GM23338 (cell line): ENCODE measurements around the gene OMA1. TPM values are rescaled to one million over a fixed set of nuclear protein-coding genes. Genes with fewer than 3 reads are reported as not detected.
A peak's percentile ranks its signal among the peaks of the same experiment; 100 is the strongest.

ENCODE experiments used
- ATAC-seq: fragments of 200-7000 bp; cut with Tn5 transposase; 3 replicates; pipeline ENCODE4 v1.9.1; 2020
- DNase-seq: peaks from one replicate; pipeline ENCODE4 v3.0.0-alpha.2; 2015; ENCODE audit warnings: low spot score
- H2AFZ ChIP-seq: fragments of 200-600 bp; sonication (generic); 2 replicates; pipeline ENCODE4 v1.8.0; 2016; ENCODE audit warnings: antibody characterized with exemption, mild to moderate bottlenecking, moderate library complexity
- H3F3A ChIP-seq: fragments of 200-600 bp; sonication (generic); replicated peaks from 2 replicates; pipeline ENCODE4 v1.8.0; 2017; ENCODE audit warnings: antibody characterized with exemption, mixed run types, low read depth
- H3K27ac ChIP-seq: fragments of 200-600 bp; sonication (generic); 2 replicates; pipeline ENCODE4 v1.6.1; 2016; ENCODE audit warnings: low read depth
- H3K27me3 ChIP-seq: fragments of 200-600 bp; sonication (generic); 2 replicates; pipeline ENCODE4 v1.8.0; 2016; ENCODE audit warnings: mild to moderate bottlenecking, mixed run types, moderate library complexity; ENCODE audit not compliant: insufficient read depth
- H3K36me3 ChIP-seq: fragments of 200-600 bp; sonication (generic); 2 replicates; pipeline ENCODE4 v1.8.0; 2016; ENCODE audit warnings: mild to moderate bottlenecking; ENCODE audit not compliant: insufficient read depth
- H3K4me1 ChIP-seq: fragments of 200-600 bp; sonication (generic); 2 replicates; pipeline ENCODE4 v1.8.0; 2016; ENCODE audit warnings: mild to moderate bottlenecking, moderate library complexity; ENCODE audit not compliant: insufficient read depth
- H3K4me2 ChIP-seq: fragments of 200-600 bp; sonication (generic); 2 replicates; pipeline ENCODE4 v1.7.1; 2017; ENCODE audit warnings: mixed run types
- H3K4me3 ChIP-seq: fragments of 200-600 bp; sonication (generic); 2 replicates; pipeline ENCODE4 v1.6.1; 2016; ENCODE audit warnings: mixed run types
- H3K79me2 ChIP-seq: fragments of 200-600 bp; sonication (generic); replicated peaks from 2 replicates; pipeline ENCODE4 v1.8.0; 2017; ENCODE audit warnings: mild to moderate bottlenecking; ENCODE audit not compliant: insufficient read depth
- H3K9me2 ChIP-seq: fragments of 200-600 bp; sonication (generic); 2 replicates; pipeline ENCODE4 v1.8.0; 2017; ENCODE audit not compliant: insufficient read depth
- H4K20me1 ChIP-seq: fragments of 200-600 bp; sonication (generic); replicated peaks from 2 replicates; pipeline ENCODE4 v1.8.0; 2017; ENCODE audit warnings: mild to moderate bottlenecking; ENCODE audit not compliant: insufficient read depth
- H3K27ac Mint-ChIP-seq: 2 replicates; pipeline ENCODE4 v1.8.0; 2020; ENCODE audit warnings: inconsistent platforms, mild to moderate bottlenecking, moderate library complexity, mixed read lengths
- H3K27me3 Mint-ChIP-seq: 3 replicates; pipeline ENCODE4 v1.8.0; 2022; ENCODE audit warnings: low read depth, mild to moderate bottlenecking, moderate library complexity, mixed read lengths, inconsistent platforms; ENCODE audit not compliant: insufficient read depth, poor library complexity
- H3K36me3 Mint-ChIP-seq: 3 replicates; pipeline ENCODE4 v1.8.0; 2021; ENCODE audit warnings: low read depth, mild to moderate bottlenecking, inconsistent platforms, moderate library complexity, mixed read lengths
- H3K4me1 Mint-ChIP-seq: 3 replicates; pipeline ENCODE4 v1.8.0; 2020; ENCODE audit warnings: mild to moderate bottlenecking, inconsistent platforms, mixed read lengths
- H3K4me3 Mint-ChIP-seq: 3 replicates; pipeline ENCODE4 v1.8.0; 2021; ENCODE audit warnings: moderate library complexity, mild to moderate bottlenecking, inconsistent platforms, mixed read lengths
- H3K9me3 Mint-ChIP-seq: 3 replicates; pipeline ENCODE4 v1.8.0; 2020; ENCODE audit warnings: moderate library complexity, mild to moderate bottlenecking, inconsistent platforms, mixed read lengths
- CREB1 ChIP-seq: fragments of 250-450 bp; sonication (Bioruptor Pico); IDR thresholded peaks from 2 replicates; pipeline ENCODE4 v1.5.0; 2020; ENCODE audit warnings: low read depth, mild to moderate bottlenecking, moderate library complexity
- EZH2phosphoT487 ChIP-seq: fragments of 200-600 bp; sonication (generic); IDR thresholded peaks from one replicate; pipeline ENCODE4 v1.8.1; 2018; ENCODE audit warnings: antibody characterized with exemption; ENCODE audit not compliant: unreplicated experiment
- NANOG ChIP-seq: IDR thresholded peaks from 2 replicates; pipeline ENCODE4 v1.6.1; 2016; ENCODE audit warnings: antibody characterized with exemption, borderline replicate concordance
- polyA plus RNA-seq: library from polyadenylated mRNA; unstranded; fragments of >200 nt; fragmentation: Nextera tagmentation; extraction: Ambion mirVana; gene quantifications from 2 replicates; pipeline ENCODE4 v1.2.1, GENCODE V29; 2016
- total RNA-seq: library from RNA; depleted of rRNA; stranded (reverse); fragments of >200 nt; shearing (Covaris generic); gene quantifications from 2 replicates; pipeline ENCODE4 v1.2.3, GENCODE V29; 2014
- TF ChIP-seq, protein P1 (sequence below): fragments of 250-450 bp; sonication (Bioruptor Pico); IDR thresholded peaks from 2 replicates; pipeline ENCODE4 v1.5.0; 2020; ENCODE audit warnings: mild to moderate bottlenecking, moderate library complexity

OMA1 gene
- total and polyA plus RNA-seq, 2 experiments from 2014 or later: 21.3 to 33.1 TPM

- TF ChIP-seq, protein P1, sequence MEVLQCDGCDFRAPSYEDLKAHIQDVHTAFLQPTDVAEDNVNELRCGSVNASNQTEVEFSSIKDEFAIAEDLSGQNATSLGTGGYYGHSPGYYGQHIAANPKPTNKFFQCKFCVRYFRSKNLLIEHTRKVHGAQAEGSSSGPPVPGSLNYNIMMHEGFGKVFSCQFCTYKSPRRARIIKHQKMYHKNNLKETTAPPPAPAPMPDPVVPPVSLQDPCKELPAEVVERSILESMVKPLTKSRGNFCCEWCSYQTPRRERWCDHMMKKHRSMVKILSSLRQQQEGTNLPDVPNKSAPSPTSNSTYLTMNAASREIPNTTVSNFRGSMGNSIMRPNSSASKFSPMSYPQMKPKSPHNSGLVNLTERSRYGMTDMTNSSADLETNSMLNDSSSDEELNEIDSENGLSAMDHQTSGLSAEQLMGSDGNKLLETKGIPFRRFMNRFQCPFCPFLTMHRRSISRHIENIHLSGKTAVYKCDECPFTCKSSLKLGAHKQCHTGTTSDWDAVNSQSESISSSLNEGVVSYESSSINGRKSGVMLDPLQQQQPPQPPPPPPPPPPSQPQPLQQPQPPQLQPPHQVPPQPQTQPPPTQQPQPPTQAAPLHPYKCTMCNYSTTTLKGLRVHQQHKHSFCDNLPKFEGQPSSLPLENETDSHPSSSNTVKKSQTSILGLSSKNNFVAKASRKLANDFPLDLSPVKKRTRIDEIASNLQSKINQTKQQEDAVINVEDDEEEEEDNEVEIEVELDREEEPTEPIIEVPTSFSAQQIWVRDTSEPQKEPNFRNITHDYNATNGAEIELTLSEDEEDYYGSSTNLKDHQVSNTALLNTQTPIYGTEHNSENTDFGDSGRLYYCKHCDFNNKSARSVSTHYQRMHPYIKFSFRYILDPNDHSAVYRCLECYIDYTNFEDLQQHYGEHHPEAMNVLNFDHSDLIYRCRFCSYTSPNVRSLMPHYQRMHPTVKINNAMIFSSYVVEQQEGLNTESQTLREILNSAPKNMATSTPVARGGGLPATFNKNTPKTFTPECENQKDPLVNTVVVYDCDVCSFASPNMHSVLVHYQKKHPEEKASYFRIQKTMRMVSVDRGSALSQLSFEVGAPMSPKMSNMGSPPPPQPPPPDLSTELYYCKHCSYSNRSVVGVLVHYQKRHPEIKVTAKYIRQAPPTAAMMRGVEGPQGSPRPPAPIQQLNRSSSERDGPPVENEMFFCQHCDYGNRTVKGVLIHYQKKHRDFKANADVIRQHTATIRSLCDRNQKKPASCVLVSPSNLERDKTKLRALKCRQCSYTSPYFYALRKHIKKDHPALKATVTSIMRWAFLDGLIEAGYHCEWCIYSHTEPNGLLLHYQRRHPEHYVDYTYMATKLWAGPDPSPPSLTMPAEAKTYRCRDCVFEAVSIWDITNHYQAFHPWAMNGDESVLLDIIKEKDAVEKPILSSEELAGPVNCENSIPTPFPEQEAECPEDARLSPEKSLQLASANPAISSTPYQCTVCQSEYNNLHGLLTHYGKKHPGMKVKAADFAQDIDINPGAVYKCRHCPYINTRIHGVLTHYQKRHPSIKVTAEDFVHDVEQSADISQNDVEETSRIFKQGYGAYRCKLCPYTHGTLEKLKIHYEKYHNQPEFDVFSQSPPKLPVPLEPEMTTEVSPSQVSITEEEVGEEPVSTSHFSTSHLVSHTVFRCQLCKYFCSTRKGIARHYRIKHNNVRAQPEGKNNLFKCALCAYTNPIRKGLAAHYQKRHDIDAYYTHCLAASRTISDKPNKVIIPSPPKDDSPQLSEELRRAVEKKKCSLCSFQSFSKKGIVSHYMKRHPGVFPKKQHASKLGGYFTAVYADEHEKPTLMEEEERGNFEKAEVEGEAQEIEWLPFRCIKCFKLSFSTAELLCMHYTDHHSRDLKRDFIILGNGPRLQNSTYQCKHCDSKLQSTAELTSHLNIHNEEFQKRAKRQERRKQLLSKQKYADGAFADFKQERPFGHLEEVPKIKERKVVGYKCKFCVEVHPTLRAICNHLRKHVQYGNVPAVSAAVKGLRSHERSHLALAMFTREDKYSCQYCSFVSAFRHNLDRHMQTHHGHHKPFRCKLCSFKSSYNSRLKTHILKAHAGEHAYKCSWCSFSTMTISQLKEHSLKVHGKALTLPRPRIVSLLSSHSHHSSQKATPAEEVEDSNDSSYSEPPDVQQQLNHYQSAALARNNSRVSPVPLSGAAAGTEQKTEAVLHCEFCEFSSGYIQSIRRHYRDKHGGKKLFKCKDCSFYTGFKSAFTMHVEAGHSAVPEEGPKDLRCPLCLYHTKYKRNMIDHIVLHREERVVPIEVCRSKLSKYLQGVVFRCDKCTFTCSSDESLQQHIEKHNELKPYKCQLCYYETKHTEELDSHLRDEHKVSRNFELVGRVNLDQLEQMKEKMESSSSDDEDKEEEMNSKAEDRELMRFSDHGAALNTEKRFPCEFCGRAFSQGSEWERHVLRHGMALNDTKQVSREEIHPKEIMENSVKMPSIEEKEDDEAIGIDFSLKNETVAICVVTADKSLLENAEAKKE (CRISPR knock-in tag): no peak
These were observed 1.8 kb upstream of the OMA1 start (continued) for GRCh38 chr1:58548371-58548770.

DNA sequence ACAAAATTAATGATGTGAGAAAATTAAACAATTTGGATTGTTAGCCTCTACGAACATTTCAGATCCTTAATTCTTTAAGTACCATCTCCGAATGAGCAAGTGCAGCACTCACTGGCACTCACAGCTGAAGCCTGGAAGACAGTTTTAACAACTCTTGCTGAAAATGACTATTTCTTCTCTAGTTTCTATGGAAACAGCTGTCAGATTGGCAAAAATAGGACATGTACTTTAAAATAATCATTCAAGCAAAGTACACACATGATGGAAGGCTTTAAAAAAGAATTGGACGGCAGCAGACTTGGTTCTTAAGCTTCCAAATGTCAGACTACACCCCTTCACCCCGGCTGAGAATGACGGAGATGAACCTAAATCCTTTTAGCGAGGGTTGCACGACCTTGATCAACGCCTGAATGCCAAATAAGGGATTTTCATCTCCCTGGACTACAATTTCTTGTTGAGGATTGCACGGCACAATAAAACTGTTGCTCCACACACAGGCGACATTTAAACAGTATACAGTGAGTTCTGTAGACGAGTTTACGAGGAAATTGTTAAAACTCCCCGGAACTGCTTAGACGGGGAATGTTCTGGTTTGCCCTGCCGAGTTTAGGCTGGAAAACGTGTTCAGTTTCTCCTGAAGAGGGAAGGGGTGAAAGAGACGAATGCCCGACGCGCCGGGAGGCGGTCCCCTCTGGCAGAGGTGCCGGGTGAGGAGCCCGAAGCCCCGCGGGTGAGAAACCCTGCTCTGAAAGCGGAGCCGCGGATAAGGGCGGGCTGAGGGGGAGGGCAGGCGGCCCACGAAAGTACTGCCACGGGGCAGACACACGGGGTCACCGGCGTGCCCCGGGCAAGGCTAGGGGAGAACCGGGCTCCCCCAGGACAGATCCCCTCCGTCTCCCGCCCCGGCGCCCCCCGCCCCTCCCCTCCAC lies 671 bp downstream of the OMA1 start:
- H3K4me3 ChIP-seq: peak overlapping the region; percentile 88
- no peak for TF ChIP-seq EZH2phosphoT487
- peak; percentile 46 for TF ChIP-seq CREB1 (CRISPR knock-in tag)
- no peak for TF ChIP-seq NANOG
- peaks cover 7% of the 10 kb centered on the region for H3K27me3 Mint-ChIP-seq
- no peaks in the 10 kb centered on the region; the same call in 2 of the 3 replicates for H3K36me3 Mint-ChIP-seq
- no peaks in the 10 kb centered on the region for H3K27me3 ChIP-seq
- peaks cover 10% of the 10 kb centered on the region for H3K4me1 ChIP-seq
- no peaks in the 10 kb centered on the region for H3K9me3 Mint-ChIP-seq
- ATAC-seq (peak; percentile 70), DNase-seq (peak; percentile 73)
- H4K20me1 ChIP-seq: no peaks in the 10 kb centered on the region
- peak overlapping the region; percentile 84 for H3K27ac ChIP-seq
- H3K4me2 ChIP-seq: peak overlapping the region; percentile 92
- H3K4me1 Mint-ChIP-seq: peaks cover 17% of the 10 kb centered on the region
- no peaks in the 10 kb centered on the region for H3K36me3 ChIP-seq
- H3K4me3 Mint-ChIP-seq: peak overlapping the region; percentile 89
- H3K9me2 ChIP-seq: no peaks in the 10 kb centered on the region
- peak overlapping the region; percentile 92 for H3K27ac Mint-ChIP-seq
- no peaks in the 10 kb centered on the region for H3F3A ChIP-seq
- peak overlapping the region; percentile 94 for H2AFZ ChIP-seq
- H3K79me2 ChIP-seq: no peaks in the 10 kb centered on the region
